IMR-90 (cell line): ENCODE measurements around the gene SMIM5. TPM values are rescaled to one million over a fixed set of nuclear protein-coding genes. Genes with fewer than 3 reads are reported as not detected.

Experiments
- ATAC-seq: fragments of 200-7000 bp; cut with Tn5 transposase; 2 replicates; pipeline ENCODE4 v1.9.1; 2020; ENCODE audit warnings: low read depth, mild to moderate bottlenecking, moderate library complexity
- BruUV-seq: library from RNA; stranded (reverse); fragments of 400-500 nt; replicated peaks from 2 replicates; lab custom pipeline; 2021; lab: Mats Ljungman, UMichigan
- CTCF ChIA-PET: fragments of 300-600 bp; formaldehyde crosslinking; extraction: SDS; loops from one replicate; lab custom pipeline; 2021; ENCODE audit warnings: antibody characterized with exemption; lab: Yijun Ruan, JAX
- POLR2A ChIA-PET: fragments of 300-600 bp; sonication (Branson Sonifier 250); formaldehyde crosslinking; loops from one replicate; lab custom pipeline; 2022; ENCODE audit warnings: antibody characterized with exemption; ENCODE audit not compliant: unreplicated experiment; lab: Charles Lee
- DNase-seq: peaks from one replicate; pipeline ENCODE4 v3.0.0; 2013
- H2AFZ ChIP-seq: replicated peaks from 2 replicates; pipeline ENCODE3; 2013; ENCODE audit warnings: low read length, mild to moderate bottlenecking; ENCODE audit not compliant: poor library complexity
- H2AK5ac ChIP-seq: 2 replicates; pipeline ENCODE4 v1.6.1; 2013; ENCODE audit warnings: low read depth, low read length, inconsistent platforms
- H2AK9ac ChIP-seq: replicated peaks from 2 replicates; pipeline ENCODE3; 2013; ENCODE audit warnings: mild to moderate bottlenecking, low read depth, low read length, moderate library complexity; ENCODE audit not compliant: poor library complexity
- H2BK120ac ChIP-seq: 2 replicates; pipeline ENCODE4 v1.6.1; 2013; ENCODE audit warnings: low read depth, low read length, inconsistent platforms
- H2BK15ac ChIP-seq: 3 replicates; pipeline ENCODE4 v1.6.1; 2013; ENCODE audit warnings: low read depth, low read length, inconsistent platforms
- H2BK20ac ChIP-seq: 2 replicates; pipeline ENCODE4 v1.6.1; 2013; ENCODE audit warnings: low read depth, mild to moderate bottlenecking, inconsistent platforms, low read length, moderate library complexity
- H2BK5ac ChIP-seq: 2 replicates; pipeline ENCODE4 v1.6.1; 2013; ENCODE audit warnings: mild to moderate bottlenecking, low read depth, low read length, inconsistent platforms; ENCODE audit not compliant: poor library complexity, severe bottlenecking
- H3K14ac ChIP-seq: replicated peaks from 2 replicates; pipeline ENCODE4 v1.6.1; 2013; ENCODE audit warnings: low read depth, low read length, inconsistent platforms
- H3K18ac ChIP-seq: 2 replicates; pipeline ENCODE4 v1.6.1; 2013; ENCODE audit warnings: low read depth, low read length, control low read depth
- H3K23ac ChIP-seq: 2 replicates; pipeline ENCODE4 v1.6.1; 2013; ENCODE audit warnings: low read depth, low read length, inconsistent platforms
- H3K27ac ChIP-seq: 2 replicates; pipeline ENCODE4 v1.5.1; 2013; ENCODE audit warnings: mild to moderate bottlenecking, control low read depth, low read length; ENCODE audit not compliant: insufficient read depth
- H3K27me3 ChIP-seq: 2 replicates; pipeline ENCODE4 v1.6.1; 2013; ENCODE audit warnings: low read length; ENCODE audit not compliant: control insufficient read depth, insufficient read depth
- H3K36me3 ChIP-seq: 2 replicates; pipeline ENCODE4 v1.6.1; 2013; ENCODE audit warnings: low read length, mixed read lengths; ENCODE audit not compliant: control insufficient read depth, insufficient read depth
- H3K4ac ChIP-seq: 2 replicates; pipeline ENCODE4 v1.6.1; 2013; ENCODE audit warnings: low read depth, low read length, inconsistent platforms
- H3K4me1 ChIP-seq: 2 replicates; pipeline ENCODE4 v1.6.1; 2013; ENCODE audit warnings: low read length, mixed read lengths; ENCODE audit not compliant: control insufficient read depth, insufficient read depth
- H3K4me2 ChIP-seq: 2 replicates; pipeline ENCODE4 v1.6.1; 2013; ENCODE audit warnings: low read depth, mild to moderate bottlenecking, control low read depth, low read length, moderate library complexity
- H3K4me3 ChIP-seq: 2 replicates; pipeline ENCODE4 v1.5.1; 2013; ENCODE audit warnings: low read depth, mild to moderate bottlenecking, control low read depth, low read length, moderate library complexity; ENCODE audit not compliant: insufficient read depth
- H3K56ac ChIP-seq: 2 replicates; pipeline ENCODE4 v1.6.1; 2013; ENCODE audit warnings: low read length, inconsistent platforms; ENCODE audit not compliant: insufficient read depth; ENCODE audit errors: extremely low read depth
- H3K79me1 ChIP-seq, 2 experiments: 2 replicates each; pipeline ENCODE4 v1.6.1; 2013; ENCODE audit warnings: low read length in 2 of 2, inconsistent platforms in 1 of 2, low read depth in 1 of 2
- H3K9ac ChIP-seq: 2 replicates; pipeline ENCODE4 v1.6.1; 2013; ENCODE audit warnings: low read depth, low read length, control low read depth
- H3K9me1 ChIP-seq: 2 replicates; pipeline ENCODE4 v1.6.1; 2013; ENCODE audit warnings: low read length, inconsistent platforms; ENCODE audit not compliant: insufficient read depth
- H3K9me3 ChIP-seq: 2 replicates; pipeline ENCODE4 v1.6.1; 2013; ENCODE audit warnings: low read length; ENCODE audit not compliant: control insufficient read depth, insufficient read depth
- H4K20me1 ChIP-seq: 2 replicates; pipeline ENCODE4 v1.6.1; 2013; ENCODE audit warnings: low read length, inconsistent platforms; ENCODE audit not compliant: insufficient read depth
- H4K5ac ChIP-seq: 2 replicates; pipeline ENCODE4 v1.6.1; 2013; ENCODE audit warnings: mild to moderate bottlenecking, low read depth, low read length, control low read depth
- H4K8ac ChIP-seq, 2 experiments: 2 replicates each; pipeline ENCODE4 v1.6.1; 2013; ENCODE audit warnings: low read depth in 2 of 2, low read length in 2 of 2, control low read depth in 1 of 2, inconsistent platforms in 1 of 2
- H4K91ac ChIP-seq: 2 replicates; pipeline ENCODE4 v1.6.1; 2013; ENCODE audit warnings: low read depth, low read length, inconsistent platforms; ENCODE audit not compliant: insufficient read depth
- BHLHE40 ChIP-seq: fragments of 150-350 bp; IDR thresholded peaks from 2 replicates; pipeline ENCODE4 v1.6.1; 2016; ENCODE audit warnings: mild to moderate bottlenecking, low read depth, low read length
- CHD1 ChIP-seq: IDR thresholded peaks from 2 replicates; pipeline ENCODE4 v1.6.1; 2012; ENCODE audit warnings: low read depth, low read length, improper control_type of control experiment
- CTCF ChIP-seq: conservative IDR thresholded peaks from 2 replicates; pipeline ENCODE4 v1.5.1; 2012; ENCODE audit warnings: mild to moderate bottlenecking, low read depth, low read length, improper control_type of control experiment
- FOS ChIP-seq: fragments of 150-350 bp; IDR thresholded peaks from 2 replicates; pipeline ENCODE4 v1.6.1; 2016; ENCODE audit warnings: low read depth, low read length
- MAFK ChIP-seq: IDR thresholded peaks from 2 replicates; pipeline ENCODE4 v1.6.1; 2012; ENCODE audit warnings: low read depth, low read length, improper control_type of control experiment
- MXI1 ChIP-seq: IDR thresholded peaks from 2 replicates; pipeline ENCODE4 v1.6.1; 2012; ENCODE audit warnings: low read depth, mild to moderate bottlenecking, low read length, moderate library complexity, borderline replicate concordance
- NFE2L2 ChIP-seq: fragments of 150-350 bp; IDR thresholded peaks from 2 replicates; pipeline ENCODE4 v1.6.1; 2016; ENCODE audit warnings: low read depth, mild to moderate bottlenecking, low read length
- RCOR1 ChIP-seq: IDR thresholded peaks from 2 replicates; pipeline ENCODE4 v1.6.1; 2012; ENCODE audit warnings: mild to moderate bottlenecking, low read length, improper control_type of control experiment; ENCODE audit not compliant: insufficient replicate concordance
- RFX5 ChIP-seq: IDR thresholded peaks from 2 replicates; pipeline ENCODE4 v1.8.0; 2012; ENCODE audit warnings: low read depth, mild to moderate bottlenecking, low read length, moderate library complexity
- SMC3 ChIP-seq: fragments of 150-350 bp; IDR thresholded peaks from 2 replicates; pipeline ENCODE4 v1.6.1; 2016; ENCODE audit warnings: low read depth, mild to moderate bottlenecking, antibody characterized with exemption, low read length, moderate library complexity
- WGBS, 2 experiments: methylation state at CpG; one replicate each; pipeline versions ENCODE4 v1.1.5 to v1.1.7; 2013; ENCODE audit warnings: missing lambda C conversion rate in 2 of 2; ENCODE audit not compliant: insufficient read length in 1 of 2; ENCODE audit errors: extremely low coverage in 2 of 2; 5-methylcytosine and 5-hydroxymethylcytosine counted together
- dilution Hi-C: fragments of 300-500 bp; cut with HindIII; formaldehyde crosslinking; loops from one replicate; pipeline ENCODE4 v1.14.3; 2018; ENCODE audit warnings: low sequenced_read_pairs; ENCODE audit not compliant: unreplicated experiment
- in situ Hi-C: fragments of 300-500 bp; cut with MboI; formaldehyde crosslinking; loops from 3 replicates; pipeline ENCODE4 v1.14.3; 2019; ENCODE audit warnings: low sequenced_read_pairs, inconsistent platforms, mixed read lengths
- intact Hi-C: fragments of 100-400 bp; cut with micrococcal nuclease; formaldehyde crosslinking; loops from 2 replicates; pipeline ENCODE4 v1.10.0; 2022
- polyA plus RNA-seq, 3 experiments: library from polyadenylated mRNA; depleted of rRNA; stranded (reverse); fragments of >200 nt; gene quantifications; 2 replicates each; pipeline ENCODE4 v1.2.3, GENCODE V29; 2012; ENCODE audit warnings: low replicate concordance in 1 of 3
- total RNA-seq: library from RNA; depleted of rRNA; stranded (reverse); fragments of >200 nt; gene quantifications from 2 replicates; pipeline ENCODE4 v1.2.3, GENCODE V29; 2012
- TF ChIP-seq, protein P1 (sequence below): fragments of 150-350 bp; IDR thresholded peaks from 2 replicates; pipeline ENCODE4 v1.6.1; 2016; ENCODE audit warnings: low read depth, mild to moderate bottlenecking, low read length, moderate library complexity, borderline replicate concordance
- TF ChIP-seq, protein P2 (sequence below): fragments of 150-350 bp; IDR thresholded peaks from 2 replicates; pipeline ENCODE4 v1.6.1; 2017; ENCODE audit warnings: mild to moderate bottlenecking, antibody characterized with exemption, low read length, low read depth

The SMIM5 gene
- total and polyA plus RNA-seq, 2 of the 4 experiments (the other 2 are of a cell fraction), result not detected

DNA sequence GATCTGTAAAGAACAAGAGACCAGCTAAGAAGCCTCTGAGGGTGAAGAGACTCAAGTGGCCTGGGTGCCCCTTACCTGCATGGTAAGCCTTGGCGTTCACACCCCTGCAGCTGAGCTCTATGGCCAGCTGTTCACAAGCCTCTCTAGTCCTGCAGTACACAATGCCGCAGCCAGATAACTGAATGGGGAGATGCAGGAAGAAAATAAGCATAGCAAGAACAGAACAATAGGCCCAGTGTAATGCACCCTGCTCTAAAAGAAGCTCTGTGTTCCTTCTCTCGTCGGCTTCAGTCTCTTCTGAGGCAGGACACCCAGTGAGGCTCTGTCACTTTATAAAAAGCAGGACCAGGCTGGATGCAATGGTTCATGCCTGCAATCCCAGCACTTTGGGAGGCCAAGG is 28.3 kb downstream of the SMIM5 start:
- DNase-seq (no peak), ATAC-seq (no peak)
- peaks cover 5% of the 10 kb centered on the region for H3K4me1 ChIP-seq
- no peak for TF ChIP-seq CTCF
- no peak for TF ChIP-seq BHLHE40
- no peak for TF ChIP-seq RCOR1
- no peak for TF ChIP-seq RFX5
- TF ChIP-seq MAFK, result no peak
- TF ChIP-seq FOS, result no peak
- no peak for TF ChIP-seq SMC3
- TF ChIP-seq MXI1, result no peak
- TF ChIP-seq CHD1, result no peak
- TF ChIP-seq, protein P1, sequence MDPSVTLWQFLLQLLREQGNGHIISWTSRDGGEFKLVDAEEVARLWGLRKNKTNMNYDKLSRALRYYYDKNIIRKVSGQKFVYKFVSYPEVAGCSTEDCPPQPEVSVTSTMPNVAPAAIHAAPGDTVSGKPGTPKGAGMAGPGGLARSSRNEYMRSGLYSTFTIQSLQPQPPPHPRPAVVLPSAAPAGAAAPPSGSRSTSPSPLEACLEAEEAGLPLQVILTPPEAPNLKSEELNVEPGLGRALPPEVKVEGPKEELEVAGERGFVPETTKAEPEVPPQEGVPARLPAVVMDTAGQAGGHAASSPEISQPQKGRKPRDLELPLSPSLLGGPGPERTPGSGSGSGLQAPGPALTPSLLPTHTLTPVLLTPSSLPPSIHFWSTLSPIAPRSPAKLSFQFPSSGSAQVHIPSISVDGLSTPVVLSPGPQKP, result no peak
- no peak for TF ChIP-seq NFE2L2
- TF ChIP-seq, protein P2, sequence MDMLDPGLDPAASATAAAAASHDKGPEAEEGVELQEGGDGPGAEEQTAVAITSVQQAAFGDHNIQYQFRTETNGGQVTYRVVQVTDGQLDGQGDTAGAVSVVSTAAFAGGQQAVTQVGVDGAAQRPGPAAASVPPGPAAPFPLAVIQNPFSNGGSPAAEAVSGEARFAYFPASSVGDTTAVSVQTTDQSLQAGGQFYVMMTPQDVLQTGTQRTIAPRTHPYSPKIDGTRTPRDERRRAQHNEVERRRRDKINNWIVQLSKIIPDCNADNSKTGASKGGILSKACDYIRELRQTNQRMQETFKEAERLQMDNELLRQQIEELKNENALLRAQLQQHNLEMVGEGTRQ, result no peak
- dilution Hi-C loops (no loop called here), in situ Hi-C loops (no loop called here), intact Hi-C loops (no loop called here)
- H3K14ac ChIP-seq, result no peak overlapping the region
- no peak overlapping the region for H3K18ac ChIP-seq
- no peak overlapping the region for H2AFZ ChIP-seq
- H2BK5ac ChIP-seq, result no peak overlapping the region
- H3K27me3 ChIP-seq, result no peaks in the 10 kb centered on the region
- no peak overlapping the region for H3K56ac ChIP-seq
- ChIA-PET POLR2A (no interaction called here), CTCF (no interaction called here)
- no peak overlapping the region for H3K9ac ChIP-seq
- H4K91ac ChIP-seq, result no peak overlapping the region
- no peak overlapping the region for H3K4me3 ChIP-seq
- no peak overlapping the region for H3K4ac ChIP-seq
- H4K20me1 ChIP-seq, result no peaks in the 10 kb centered on the region
- H3K9me1 ChIP-seq, result 0 out of 2 replicates have a peak, but pooled peaks cover 3% of the 10 kb centered on the region
- H3K36me3 ChIP-seq, result peaks cover 32% of the 10 kb centered on the region
- no peaks in the 10 kb centered on the region for H3K9me3 ChIP-seq
- no peak overlapping the region for H3K4me2 ChIP-seq
- BruUV-seq, result no TSS peak
- WGBS, 2 experiments, result 100% methylated on average over 2 of the region's 4 CpGs; no CpG with 5 or more reads in 1 of the 2 experiments
- H4K5ac ChIP-seq, result no peak overlapping the region
- H2BK15ac ChIP-seq, result no peak overlapping the region
- H3K79me1 ChIP-seq, result peaks cover 11 to 20% of the 10 kb centered on the region in 2 experiments
- peak overlapping the region; percentile 65 for H2AK9ac ChIP-seq
- no peak overlapping the region for H3K27ac ChIP-seq
- no peak overlapping the region for H3K23ac ChIP-seq
- no peak overlapping the region for H2BK20ac ChIP-seq
- no peak overlapping the region for H4K8ac ChIP-seq
- H2BK120ac ChIP-seq, result no peak overlapping the region
- no peak overlapping the region for H2AK5ac ChIP-seq
